Fibroblast of lung (primary cell): ENCODE measurements around the gene MRPL21.

Experiments
- CTCF ChIP-seq, 2 donors: IDR thresholded peaks in 1 of 2; conservative IDR thresholded peaks in 1 of 2; 1 replicate in 1 of 2; 2 replicates in 1 of 2; pipeline ENCODE4 v1.5.1; 2011 to 2012; ENCODE audit warnings: low read length in 2 of 2, control low read depth in 1 of 2, inconsistent platforms in 1 of 2, low read depth in 1 of 2, mild to moderate bottlenecking in 1 of 2
- EZH2 ChIP-seq: IDR thresholded peaks from 2 replicates; pipeline ENCODE4 v1.5.1; 2012; ENCODE audit warnings: low read length, control low read depth, mild to moderate bottlenecking; ENCODE audit errors: missing control alignments

- no peak for TF ChIP-seq CTCF (conservative IDR thresholded peaks at IDR 0.05 in 1 of 2, IDR thresholded peaks at IDR 0.05 in 1 of 2; ENCODE audit: low read depth in 1 of 2, low read length in 2 of 2)
- TF ChIP-seq EZH2: no peak
Measured at GRCh38 chr11:68929706-68930570, 26.3 kb upstream of the MRPL21 start.
